HEK293 (cell line): ENCODE data around the gene PCBP3.
"Not testable (repeated sequence)": the region's sequence is repeated elsewhere in the genome, so short reads cannot be mapped to it uniquely, and the experiment has no call there.

Source experiments
- CTCF ChIA-PET: fragments of 350-600 bp; formaldehyde crosslinking; extraction: SDS; loops from one replicate; lab custom pipeline; 2021; ENCODE audit warnings: antibody characterized with exemption; lab: Yijun Ruan, JAX
- POLR2A ChIA-PET: fragments of 300-600 bp; formaldehyde crosslinking; extraction: SDS; loops from one replicate; lab custom pipeline; 2020; ENCODE audit warnings: antibody characterized with exemption, inconsistent platforms; lab: Yijun Ruan, JAX
- H3K27ac ChIP-seq: fragments of 200-500 bp; sonication (Bioruptor generic); 2 replicates; pipeline ENCODE4 v1.5.1; 2014; ENCODE audit warnings: low read depth, low read length, control low read depth, inconsistent platforms; ENCODE audit errors: extremely low read depth
- H3K36me3 ChIP-seq, 2 experiments: fragments of 200-500 bp in 1 of 2; sonication (Bioruptor generic) in 1 of 2; 1 replicate in 1 of 2; 2 replicates in 1 of 2; pipeline ENCODE4 v1.5.1; 2014 to 2017; ENCODE audit warnings: inconsistent platforms in 2 of 2, low read length in 2 of 2; ENCODE audit not compliant: control insufficient read depth in 2 of 2, insufficient read depth in 1 of 2
- H3K4me1 ChIP-seq: fragments of 200-500 bp; sonication (Bioruptor generic); 2 replicates; pipeline ENCODE4 v1.5.1; 2014; ENCODE audit warnings: mild to moderate bottlenecking, low read length, inconsistent platforms; ENCODE audit not compliant: control insufficient read depth, insufficient read depth
- H3K4me3 ChIP-seq: 2 replicates; pipeline ENCODE4 v1.5.1; 2011; ENCODE audit warnings: low read depth, mild to moderate bottlenecking, control low read depth, low read length, moderate library complexity
- H3K9me3 ChIP-seq: fragments of 200-500 bp; sonication (Bioruptor generic); 2 replicates; pipeline ENCODE4 v1.5.1; 2014; ENCODE audit warnings: low read depth, low read length, inconsistent platforms; ENCODE audit not compliant: control insufficient read depth, insufficient read depth
- ATF2 ChIP-seq: fragments of 450-650 bp; formaldehyde crosslinking; IDR thresholded peaks from 2 replicates; pipeline ENCODE4 v1.5.1; 2016; ENCODE audit warnings: missing biosample characterization, missing genetic modification characterization, low read depth
- HOXA7 ChIP-seq: sonication (generic); formaldehyde crosslinking; IDR thresholded peaks from 2 replicates; pipeline ENCODE4 v1.8.1; 2022; ENCODE audit warnings: missing genetic modification reagents, borderline replicate concordance
- KLF16 ChIP-seq: fragments of 450-650 bp; formaldehyde crosslinking; IDR thresholded peaks from 2 replicates; pipeline ENCODE4 v1.5.1; 2017; ENCODE audit warnings: missing biosample characterization, missing genetic modification characterization
- SCRT1 ChIP-seq: fragments of 450-650 bp; formaldehyde crosslinking; IDR thresholded peaks from 2 replicates; pipeline ENCODE4 v1.5.1; 2016; ENCODE audit warnings: missing biosample characterization, missing genetic modification characterization, borderline replicate concordance
- ZBTB10 ChIP-seq: fragments of 450-650 bp; formaldehyde crosslinking; IDR thresholded peaks from 2 replicates; pipeline ENCODE4 v1.5.1; 2016; ENCODE audit warnings: missing biosample characterization, missing genetic modification characterization
- ZNF138 ChIP-seq: fragments of 450-650 bp; formaldehyde crosslinking; IDR thresholded peaks from 2 replicates; pipeline ENCODE4 v1.5.1; 2016; ENCODE audit warnings: missing biosample characterization, missing genetic modification characterization, borderline replicate concordance
- ZNF146 ChIP-seq: fragments of 450-650 bp; formaldehyde crosslinking; IDR thresholded peaks from 2 replicates; pipeline ENCODE4 v1.5.1; 2016; ENCODE audit warnings: missing biosample characterization, missing genetic modification characterization
- ZNF16 ChIP-seq: fragments of 450-650 bp; formaldehyde crosslinking; IDR thresholded peaks from 2 replicates; pipeline ENCODE4 v1.5.1; 2016; ENCODE audit warnings: low read depth, missing biosample characterization, missing genetic modification characterization
- ZNF175 ChIP-seq: fragments of 450-650 bp; formaldehyde crosslinking; IDR thresholded peaks from 2 replicates; pipeline ENCODE4 v1.5.1; 2016; ENCODE audit warnings: missing biosample characterization, missing genetic modification characterization
- ZNF280D ChIP-seq: fragments of 450-650 bp; formaldehyde crosslinking; IDR thresholded peaks from 2 replicates; pipeline ENCODE4 v1.5.1; 2016; ENCODE audit warnings: missing biosample characterization, missing genetic modification characterization
- ZNF292 ChIP-seq: fragments of 450-650 bp; formaldehyde crosslinking; IDR thresholded peaks from 2 replicates; pipeline ENCODE4 v1.5.1; 2016; ENCODE audit warnings: low read depth, missing biosample characterization, missing genetic modification characterization, borderline replicate concordance
- ZNF596 ChIP-seq: fragments of 450-650 bp; IDR thresholded peaks from 2 replicates; pipeline ENCODE4 v1.5.0; 2018; ENCODE audit warnings: missing biosample characterization, mild to moderate bottlenecking, missing genetic modification characterization, moderate library complexity
- ZNF624 ChIP-seq: fragments of 450-650 bp; formaldehyde crosslinking; IDR thresholded peaks from 2 replicates; pipeline ENCODE4 v1.5.1; 2017; ENCODE audit warnings: missing biosample characterization, missing genetic modification characterization
- ZNF701 ChIP-seq: fragments of 450-650 bp; formaldehyde crosslinking; IDR thresholded peaks from 2 replicates; pipeline ENCODE4 v1.5.1; 2016; ENCODE audit warnings: missing biosample characterization, missing genetic modification characterization
- ZNF707 ChIP-seq: fragments of 450-650 bp; formaldehyde crosslinking; IDR thresholded peaks from 2 replicates; pipeline ENCODE4 v1.5.1; 2016; ENCODE audit warnings: missing biosample characterization, missing genetic modification characterization
- TF ChIP-seq, protein P1 (sequence below): fragments of 450-650 bp; formaldehyde crosslinking; IDR thresholded peaks from 2 replicates; pipeline ENCODE4 v1.5.1; 2016; ENCODE audit warnings: missing biosample characterization, missing genetic modification characterization
- TF ChIP-seq, protein P2 (sequence below): fragments of 450-650 bp; formaldehyde crosslinking; IDR thresholded peaks from 2 replicates; pipeline ENCODE4 v1.5.1; 2016; ENCODE audit warnings: missing biosample characterization, missing genetic modification characterization

Gene PCBP3

GRCh38 chr21:45651921-45652320 lies 8.4 kb downstream of the PCBP3 start:
- H3K36me3 ChIP-seq = no peaks in the 10 kb centered on the region
- POLR2A ChIA-PET = no interaction called here
- H3K9me3 ChIP-seq = no peaks in the 10 kb centered on the region
- TF ChIP-seq SCRT1 (tag by site-specific recombination) = no peak
- no peak for TF ChIP-seq ATF2
- TF ChIP-seq ZBTB10 (tag by site-specific recombination) = no peak
- TF ChIP-seq, protein P1, sequence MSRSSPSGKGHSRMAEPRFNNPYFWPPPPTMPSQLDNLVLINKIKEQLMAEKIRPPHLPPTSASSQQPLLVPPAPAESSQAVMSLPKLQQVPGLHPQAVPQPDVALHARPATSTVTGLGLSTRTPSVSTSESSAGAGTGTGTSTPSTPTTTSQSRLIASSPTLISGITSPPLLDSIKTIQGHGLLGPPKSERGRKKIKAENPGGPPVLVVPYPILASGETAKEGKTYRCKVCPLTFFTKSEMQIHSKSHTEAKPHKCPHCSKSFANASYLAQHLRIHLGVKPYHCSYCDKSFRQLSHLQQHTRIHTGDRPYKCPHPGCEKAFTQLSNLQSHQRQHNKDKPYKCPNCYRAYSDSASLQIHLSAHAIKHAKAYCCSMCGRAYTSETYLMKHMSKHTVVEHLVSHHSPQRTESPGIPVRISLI (tag by site-specific recombination) = no peak
- no peak for TF ChIP-seq KLF16 (tag by site-specific recombination)
- no peak for TF ChIP-seq ZNF138 (tag by site-specific recombination)
- no peak for TF ChIP-seq ZNF707
- TF ChIP-seq ZNF292 = no peak
- TF ChIP-seq ZNF596 = no peak
- TF ChIP-seq, all 188 proteins: peak for 0
- CTCF ChIA-PET = interaction anchor here (0.7 kb wide), 2 partner anchors 117 to 141 kb away, joined by 3 read pairs; no protein-coding TSS in a partner anchor
- no peaks in the 10 kb centered on the region for H3K4me1 ChIP-seq
- H3K27ac ChIP-seq = no peak overlapping the region
- no peak overlapping the region for H3K4me3 ChIP-seq

GRCh38 chr21:45655124-45655523 lies 11.6 kb downstream of the PCBP3 start:
- H3K36me3 ChIP-seq = no peaks in the 10 kb centered on the region
- H3K27ac ChIP-seq = no peak overlapping the region
- TF ChIP-seq ZNF175 = no peak
- TF ChIP-seq ZNF16 = no peak
- TF ChIP-seq HOXA7 = no peak
- TF ChIP-seq ZNF701 (tag by site-specific recombination) = no peak
- TF ChIP-seq, protein P2, sequence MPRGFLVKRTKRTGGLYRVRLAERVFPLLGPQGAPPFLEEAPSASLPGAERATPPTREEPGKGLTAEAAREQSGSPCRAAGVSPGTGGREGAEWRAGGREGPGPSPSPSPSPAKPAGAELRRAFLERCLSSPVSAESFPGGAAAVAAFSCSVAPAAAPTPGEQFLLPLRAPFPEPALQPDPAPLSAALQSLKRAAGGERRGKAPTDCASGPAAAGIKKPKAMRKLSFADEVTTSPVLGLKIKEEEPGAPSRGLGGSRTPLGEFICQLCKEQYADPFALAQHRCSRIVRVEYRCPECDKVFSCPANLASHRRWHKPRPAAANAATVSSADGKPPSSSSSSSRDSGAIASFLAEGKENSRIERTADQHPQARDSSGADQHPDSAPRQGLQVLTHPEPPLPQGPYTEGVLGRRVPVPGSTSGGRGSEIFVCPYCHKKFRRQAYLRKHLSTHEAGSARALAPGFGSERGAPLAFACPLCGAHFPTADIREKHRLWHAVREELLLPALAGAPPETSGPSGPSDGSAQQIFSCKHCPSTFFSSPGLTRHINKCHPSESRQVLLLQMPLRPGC (tag by site-specific recombination) = no peak
- TF ChIP-seq ZNF138 (tag by site-specific recombination) = no peak
- TF ChIP-seq ZNF624 (tag by site-specific recombination) = no peak
- H3K4me3 ChIP-seq = no peak overlapping the region
- no peaks in the 10 kb centered on the region for H3K4me1 ChIP-seq
- ChIA-PET POLR2A (no interaction called here), CTCF (no interaction called here)
- H3K9me3 ChIP-seq = no peaks in the 10 kb centered on the region

DNA sequence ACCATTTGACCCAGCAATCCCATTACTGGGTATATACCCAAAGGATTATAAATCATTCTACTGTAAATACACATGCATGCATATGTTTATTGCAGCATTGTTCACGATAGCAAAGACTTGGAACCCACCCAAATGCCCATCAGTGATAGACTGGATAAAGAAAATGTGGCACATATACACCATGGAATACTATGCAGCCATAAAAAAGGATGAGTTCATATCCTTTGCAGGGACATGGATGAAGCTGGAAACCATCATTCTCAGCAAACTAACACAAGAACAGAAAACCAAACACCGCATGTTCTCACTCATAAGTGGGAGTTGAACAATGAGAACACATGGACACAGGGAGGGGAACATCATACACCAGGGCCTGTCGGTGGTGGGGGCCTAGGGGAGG lies 12.6 kb downstream of the PCBP3 start:
- H3K9me3 ChIP-seq, H3K4me3 ChIP-seq: not testable (repeated sequence)
- peak; percentile 98 for TF ChIP-seq ZNF146
- TF ChIP-seq ZNF280D (tag by site-specific recombination) = peak; percentile 75; the same call in 1 of the 2 replicates
- TF ChIP-seq, all 188 proteins: peak for 2; not testable (repeated sequence) for 186
- CTCF ChIA-PET, H3K4me1 ChIP-seq, H3K36me3 ChIP-seq, H3K27ac ChIP-seq, POLR2A ChIA-PET: not testable (repeated sequence)

DNA sequence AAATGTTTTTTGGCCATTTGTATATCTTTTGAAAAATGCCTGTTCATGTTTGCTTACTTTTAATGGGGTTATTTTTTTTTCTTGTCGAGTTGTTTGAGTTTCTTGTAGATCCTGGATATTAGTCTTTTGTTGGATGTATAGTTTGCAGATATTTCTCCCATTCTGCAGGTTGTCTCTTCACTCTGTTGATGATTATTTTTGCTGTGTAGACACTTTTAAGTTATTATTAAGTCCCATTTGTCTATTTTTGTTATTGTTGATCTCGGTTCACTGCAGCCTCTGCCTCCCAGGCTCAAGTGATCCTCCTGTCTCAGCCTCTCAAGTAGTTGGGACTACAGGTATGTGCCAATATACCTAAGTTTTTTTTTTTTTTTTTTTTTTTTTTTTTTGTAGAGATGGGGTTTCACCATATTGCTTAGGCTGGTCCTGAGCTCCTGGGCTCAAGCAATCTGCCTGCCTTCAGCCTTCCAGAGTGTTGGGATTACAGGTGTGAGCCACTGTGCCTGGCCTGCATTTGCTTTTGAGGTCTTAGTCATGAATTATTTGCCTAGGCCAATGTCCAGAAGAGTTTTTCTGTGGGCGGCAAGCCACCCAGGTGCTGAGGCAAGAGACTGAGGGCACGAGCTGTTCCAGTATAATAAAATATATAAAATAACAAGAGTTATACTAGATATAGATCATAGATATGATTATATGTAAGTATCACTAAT lies 18.5 kb downstream of the PCBP3 start:
- H3K36me3 ChIP-seq, H3K27ac ChIP-seq, H3K4me1 ChIP-seq, H3K9me3 ChIP-seq, POLR2A ChIA-PET, CTCF ChIA-PET, H3K4me3 ChIP-seq: not testable (repeated sequence)
